Endothelial cell of umbilical vein (primary cell): ENCODE data around the gene STXBP2. TPM values are rescaled to one million over a fixed set of nuclear protein-coding genes. Genes with fewer than 3 reads are reported as not detected.

Experiments used
- BruUV-seq: library from RNA; stranded (reverse); fragments of 400-500 nt; replicated peaks from 2 replicates; lab custom pipeline; 2021; lab: Mats Ljungman, UMichigan
- CTCF ChIA-PET: fragments of 300-600, 350-600 bp; sonication (Branson Sonifier 250); formaldehyde crosslinking; loops from one replicate; lab custom pipeline; 2021; ENCODE audit warnings: antibody characterized with exemption, inconsistent platforms; lab: Charles Lee
- POLR2A ChIA-PET: fragments of 300-600, 350-600 bp; sonication (Branson Sonifier 250); formaldehyde crosslinking; loops from one replicate; lab custom pipeline; 2021; ENCODE audit warnings: antibody characterized with exemption, inconsistent platforms; lab: Charles Lee
- DNase-seq: peaks from one replicate; pipeline ENCODE4 v3.0.0-alpha.2; 2011; ENCODE audit warnings: low read depth, low spot score
- FAIRE-seq: peaks from 2 replicates; lab custom pipeline; 2011; peaks lifted over from hg19 to GRCh38; lab: Jason Lieb, UNC
- H2AFZ ChIP-seq: 2 replicates; pipeline ENCODE4 v1.6.0; 2012; ENCODE audit warnings: low read depth, low read length, control low read depth, inconsistent platforms
- H3K27ac ChIP-seq: 2 replicates; pipeline ENCODE4 v1.5.1; 2011; ENCODE audit warnings: low read depth, mild to moderate bottlenecking, control low read depth, low read length, moderate library complexity; ENCODE audit not compliant: insufficient read depth
- H3K27me3 ChIP-seq, 2 experiments: 2 replicates each; pipeline versions ENCODE4 v1.6.0 to v1.6.1; 2011; ENCODE audit warnings: low read length in 2 of 2, mixed read lengths in 1 of 2; ENCODE audit not compliant: control insufficient read depth in 2 of 2, insufficient read depth in 2 of 2
- H3K36me3 ChIP-seq, 2 experiments: 2 replicates in 1 of 2; 3 replicates in 1 of 2; pipeline ENCODE4 v1.5.1; 2011; ENCODE audit warnings: low read length in 2 of 2, mild to moderate bottlenecking in 1 of 2, moderate library complexity in 1 of 2; ENCODE audit not compliant: control insufficient read depth in 2 of 2, insufficient read depth in 2 of 2; ENCODE audit errors: extremely low read depth in 1 of 2
- H3K4me1 ChIP-seq: 3 replicates; pipeline ENCODE4 v1.5.1; 2011; ENCODE audit warnings: mild to moderate bottlenecking, low read length; ENCODE audit not compliant: control insufficient read depth, insufficient read depth; ENCODE audit errors: extremely low read depth
- H3K4me2 ChIP-seq: 2 replicates; pipeline ENCODE4 v1.6.1; 2011; ENCODE audit warnings: low read length, control low read depth, mixed read lengths; ENCODE audit not compliant: insufficient read depth
- H3K4me3 ChIP-seq, 3 experiments: fragments of 200-600 bp in 1 of 3; sonication (generic), shearing (Covaris generic) in 1 of 3; replicated peaks in 1 of 3; 2 replicates each; pipeline ENCODE4 v1.5.1; 2011 to 2016; ENCODE audit warnings: control low read depth in 3 of 3, low read length in 3 of 3, mild to moderate bottlenecking in 2 of 3, inconsistent platforms in 1 of 3, low read depth in 1 of 3, moderate library complexity in 1 of 3; ENCODE audit not compliant: insufficient read depth in 1 of 3
- H3K79me2 ChIP-seq: 2 replicates; pipeline ENCODE4 v1.6.0; 2012; ENCODE audit warnings: low read length, inconsistent platforms; ENCODE audit not compliant: control insufficient read depth, insufficient read depth
- H3K9ac ChIP-seq: replicated peaks from 2 replicates; pipeline ENCODE3; 2011; ENCODE audit warnings: low read length, control low read depth; ENCODE audit not compliant: insufficient read depth; ENCODE audit errors: extremely low read depth
- H3K9me1 ChIP-seq: replicated peaks from 3 replicates; pipeline ENCODE4 v1.6.0; 2011; ENCODE audit warnings: mild to moderate bottlenecking, low read length; ENCODE audit not compliant: control insufficient read depth, insufficient read depth; ENCODE audit errors: extremely low read depth
- H3K9me3 ChIP-seq: replicated peaks from 2 replicates; pipeline ENCODE4 v1.5.1; 2012; ENCODE audit warnings: low read length, inconsistent platforms; ENCODE audit not compliant: control insufficient read depth, insufficient read depth
- H4K20me1 ChIP-seq: replicated peaks from 2 replicates; pipeline ENCODE3; 2011; ENCODE audit warnings: mild to moderate bottlenecking, low read length; ENCODE audit not compliant: control insufficient read depth, insufficient read depth; ENCODE audit errors: extremely low read depth
- EZH2 ChIP-seq: IDR thresholded peaks from 2 replicates; pipeline ENCODE4 v1.6.1; 2012; ENCODE audit warnings: borderline replicate concordance, low read depth, mild to moderate bottlenecking, moderate library complexity, low read length, inconsistent platforms; ENCODE audit not compliant: severe bottlenecking
- FOS ChIP-seq: IDR thresholded peaks from 2 replicates; pipeline ENCODE4 v1.6.1; 2011; ENCODE audit warnings: mild to moderate bottlenecking, low read length, moderate library complexity, borderline replicate concordance; ENCODE audit not compliant: insufficient read depth
- GATA2 ChIP-seq: IDR thresholded peaks from 2 replicates; pipeline ENCODE4 v1.7.0; 2011; ENCODE audit warnings: low read depth, mild to moderate bottlenecking, moderate library complexity, mixed read lengths, low read length; ENCODE audit not compliant: insufficient read length, insufficient read depth
- JUN ChIP-seq: IDR thresholded peaks from 2 replicates; pipeline ENCODE4 v1.6.1; 2011; ENCODE audit warnings: borderline replicate concordance, low read depth; ENCODE audit not compliant: insufficient read length, insufficient read depth
- MYC ChIP-seq: IDR thresholded peaks from one replicate; pipeline ENCODE4 v1.6.1; 2011; ENCODE audit warnings: mild to moderate bottlenecking, low read depth, low read length
- POLR2A ChIP-seq: IDR thresholded peaks from 2 replicates; pipeline ENCODE4 v1.6.1; 2012; ENCODE audit warnings: low read depth, mild to moderate bottlenecking, control low read depth, low read length
- POLR2AphosphoS5 ChIP-seq: IDR thresholded peaks from 2 replicates; pipeline ENCODE4 v1.6.1; 2012; ENCODE audit warnings: low read depth, mild to moderate bottlenecking, control low read depth, low read length, moderate library complexity; ENCODE audit not compliant: insufficient read depth
- dilution Hi-C: fragments of 300-500 bp; cut with MboI; formaldehyde crosslinking; loops from one replicate; pipeline ENCODE4 v1.15.0; 2019; ENCODE audit warnings: low sequenced_read_pairs; ENCODE audit not compliant: extremely low pct_ligation_motif_present
- intact Hi-C: fragments of 100-400 bp; cut with micrococcal nuclease; formaldehyde crosslinking; loops from one replicate; pipeline ENCODE4 v1.10.0; 2022
- polyA plus RNA-seq, 4 experiments: library from polyadenylated mRNA; depleted of rRNA in 3 of 4; stranded (reverse) in 3 of 4; unstranded in 1 of 4; fragments of >200 nt; gene quantifications; 2 replicates each; pipeline versions ENCODE4 v1.2.1 to v1.2.3, GENCODE V29; 2011 to 2012; ENCODE audit warnings: missing spikeins in 1 of 4
- total RNA-seq: library from RNA; stranded (reverse); gene quantifications from 2 replicates; pipeline ENCODE4 v1.2.3, GENCODE V29; 2021
- TF ChIP-seq, protein P1 (sequence below), 2 donors: IDR thresholded peaks; 1 replicate in 1 of 2; 2 replicates in 1 of 2; pipeline ENCODE4 v1.5.1; 2011; ENCODE audit warnings: low read length in 2 of 2, mild to moderate bottlenecking in 2 of 2, moderate library complexity in 2 of 2, control low read depth in 1 of 2, inconsistent platforms in 1 of 2, low read depth in 1 of 2; ENCODE audit not compliant: insufficient read depth in 1 of 2; ENCODE audit errors: extremely low read depth in 1 of 2
- TF ChIP-seq, protein P2 (sequence below): IDR thresholded peaks from 2 replicates; pipeline ENCODE4 v1.6.1; 2011; ENCODE audit not compliant: insufficient read depth, insufficient read length

The STXBP2 gene
- total and polyA plus RNA-seq, 2 donors (not counting 3 experiments of a cell fraction or from before 2014, with no cell fraction given) = 70.0 to 105 TPM

DNA sequence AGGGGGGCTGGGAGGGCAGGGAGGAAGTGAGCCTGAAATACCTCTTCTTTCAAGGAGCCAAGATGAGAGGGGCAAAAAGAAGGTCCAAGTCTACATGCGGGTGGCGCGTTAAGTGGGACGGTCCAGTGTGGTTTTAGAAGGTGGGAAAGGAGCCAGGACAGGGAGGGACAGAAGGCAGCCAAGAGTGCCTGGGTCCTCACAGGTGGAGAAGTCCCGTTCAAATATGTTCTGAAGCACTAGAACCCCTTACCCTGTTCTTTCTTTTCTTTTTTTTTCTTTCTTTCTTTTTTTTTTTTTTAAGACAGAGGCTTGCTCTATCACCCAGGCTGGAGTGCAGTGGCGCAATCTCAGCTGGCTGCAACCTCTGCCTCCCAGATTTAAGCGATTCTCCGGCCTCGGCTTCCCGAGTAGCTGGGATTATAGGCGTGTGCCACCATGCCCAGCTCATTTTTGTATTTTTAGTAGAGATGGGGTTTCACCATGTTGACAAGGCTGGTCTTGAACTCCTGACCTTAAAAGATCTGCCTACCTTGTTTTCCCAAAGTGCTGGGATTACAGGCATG, 33.9 kb upstream of the STXBP2 start:
- Histone ChIP-seq H3K27ac (no peak overlapping the region), H3K9ac (no peak overlapping the region), H3K4me3 (no peak overlapping the region), H3K79me2 (no peaks in the 10 kb centered on the region), H3K9me3 (no peaks in the 10 kb centered on the region), H2AFZ (no peak overlapping the region), H3K4me1 (no peaks in the 10 kb centered on the region), H3K27me3 (peaks cover 0 to 1% of the 10 kb centered on the region in 2 experiments), H4K20me1 (no peaks in the 10 kb centered on the region), H3K9me1 (no peaks in the 10 kb centered on the region), H3K36me3 (no peaks in the 10 kb centered on the region), H3K4me2 (no peak overlapping the region)
- DNase-seq (no peak), FAIRE-seq (no peak)
- intact Hi-C loops (no loop called here), dilution Hi-C loops (no loop called here)
- POLR2A ChIA-PET = interaction anchor here (0.6 to 0.7 kb wide), 2 partner anchors 317 to 501 kb away, joined by 3 read pairs; partner anchors contain the start of gene SNAPC2
- TF ChIP-seq JUN = no peak
- TF ChIP-seq EZH2 = no peak
- TF ChIP-seq, protein P1, sequence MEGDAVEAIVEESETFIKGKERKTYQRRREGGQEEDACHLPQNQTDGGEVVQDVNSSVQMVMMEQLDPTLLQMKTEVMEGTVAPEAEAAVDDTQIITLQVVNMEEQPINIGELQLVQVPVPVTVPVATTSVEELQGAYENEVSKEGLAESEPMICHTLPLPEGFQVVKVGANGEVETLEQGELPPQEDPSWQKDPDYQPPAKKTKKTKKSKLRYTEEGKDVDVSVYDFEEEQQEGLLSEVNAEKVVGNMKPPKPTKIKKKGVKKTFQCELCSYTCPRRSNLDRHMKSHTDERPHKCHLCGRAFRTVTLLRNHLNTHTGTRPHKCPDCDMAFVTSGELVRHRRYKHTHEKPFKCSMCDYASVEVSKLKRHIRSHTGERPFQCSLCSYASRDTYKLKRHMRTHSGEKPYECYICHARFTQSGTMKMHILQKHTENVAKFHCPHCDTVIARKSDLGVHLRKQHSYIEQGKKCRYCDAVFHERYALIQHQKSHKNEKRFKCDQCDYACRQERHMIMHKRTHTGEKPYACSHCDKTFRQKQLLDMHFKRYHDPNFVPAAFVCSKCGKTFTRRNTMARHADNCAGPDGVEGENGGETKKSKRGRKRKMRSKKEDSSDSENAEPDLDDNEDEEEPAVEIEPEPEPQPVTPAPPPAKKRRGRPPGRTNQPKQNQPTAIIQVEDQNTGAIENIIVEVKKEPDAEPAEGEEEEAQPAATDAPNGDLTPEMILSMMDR (IDR thresholded peaks at IDR 0.05; ENCODE audit: extremely low read depth in 1 of 2, insufficient read depth in 1 of 2, low read depth in 1 of 2, low read length in 2 of 2) = no peak
- no peak for TF ChIP-seq POLR2A
- TF ChIP-seq POLR2AphosphoS5 = no peak
- no peak for TF ChIP-seq MYC
- TF ChIP-seq, protein P2, sequence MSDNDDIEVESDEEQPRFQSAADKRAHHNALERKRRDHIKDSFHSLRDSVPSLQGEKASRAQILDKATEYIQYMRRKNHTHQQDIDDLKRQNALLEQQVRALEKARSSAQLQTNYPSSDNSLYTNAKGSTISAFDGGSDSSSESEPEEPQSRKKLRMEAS = no peak
- no peak for TF ChIP-seq GATA2
- TF ChIP-seq FOS = no peak
- no TSS peak for BruUV-seq
- CTCF ChIA-PET = interaction anchor here (0.6 kb wide), 1 partner anchor 639 kb away, joined by 3 read pairs; no protein-coding TSS in a partner anchor
